Activated T-cell treated with anti-CD3 and anti-CD28 coated beads for 48 hours (primary cell): ENCODE data around the gene FBN2.
"Not testable (repeated sequence)": the region's sequence is repeated elsewhere in the genome, so short reads cannot be mapped to it uniquely, and the experiment has no call there.

Source experiments
- DNase-seq: peaks from one replicate; pipeline ENCODE4 v3.0.0-alpha.2; 2020; ENCODE audit warnings: low read depth

The FBN2 gene

GRCh38 chr5:128534726-128535125 lies 3.3 kb downstream of the FBN2 start:
- DNase-seq, result no peak

DNA sequence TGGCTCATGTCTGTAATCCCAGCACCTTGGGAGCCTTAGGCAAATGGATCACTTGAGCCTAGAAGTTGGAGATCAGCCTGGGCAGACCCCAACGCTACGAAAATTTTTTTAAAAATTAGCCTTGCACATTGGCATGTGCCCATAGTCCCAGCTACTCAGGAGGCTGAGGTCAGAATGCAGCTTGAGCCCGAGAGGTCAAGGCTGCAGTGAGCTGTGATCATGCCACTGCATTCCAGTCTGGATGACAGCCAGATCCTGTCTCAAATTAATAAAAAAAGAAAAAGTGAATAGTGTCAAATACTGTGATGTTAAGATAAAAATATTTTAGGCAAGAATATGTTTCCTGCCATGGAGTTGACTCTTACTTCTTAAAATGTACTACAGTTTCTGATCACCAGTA lies 5.3 kb downstream of the FBN2 start:
- no peak for DNase-seq

GRCh38 chr5:128532127-128532526 lies 5.9 kb downstream of the FBN2 start:
- DNase-seq, result no peak

- no peak for DNase-seq
Observed at GRCh38 chr5:128528637-128529255, 9.3 kb downstream of the FBN2 start.

GRCh38 chr5:128528126-128528525 lies 9.9 kb downstream of the FBN2 start:
- no peak for DNase-seq

- no peak for DNase-seq
Observed at GRCh38 chr5:128527077-128527476, 11.0 kb downstream of the FBN2 start.

DNA sequence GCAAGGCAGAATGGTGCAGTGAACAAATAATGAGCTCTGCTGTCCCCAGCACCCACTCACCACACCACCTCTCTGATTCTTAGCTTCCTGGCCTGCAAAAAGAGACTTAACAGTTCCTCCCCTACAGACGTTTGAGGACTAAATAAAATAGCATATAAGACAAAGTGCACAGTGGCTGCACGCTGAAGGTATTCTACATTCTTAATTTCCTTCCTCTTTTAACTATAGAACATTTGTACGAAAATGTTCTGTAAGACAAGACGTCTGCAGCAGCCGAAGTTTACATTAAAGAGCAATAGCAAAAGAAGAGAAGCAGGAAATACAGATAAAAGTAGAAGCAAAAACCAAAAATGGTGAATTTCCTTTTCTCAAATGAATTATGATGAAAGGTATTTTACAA lies 15.7 kb downstream of the FBN2 start:
- DNase-seq, result no peak

- DNase-seq, result no peak
Observed at GRCh38 chr5:128519827-128520226, 18.2 kb downstream of the FBN2 start.

GRCh38 chr5:128516978-128517377 lies 21.1 kb downstream of the FBN2 start:
- no peak for DNase-seq

- DNase-seq, result no peak
Observed at GRCh38 chr5:128513806-128514205, 24.2 kb downstream of the FBN2 start.

GRCh38 chr5:128512894-128513293 lies 25.2 kb downstream of the FBN2 start:
- no peak for DNase-seq

- no peak for DNase-seq
Observed at GRCh38 chr5:128506643-128507042, 31.4 kb downstream of the FBN2 start.

- not testable (repeated sequence) for DNase-seq
Observed at GRCh38 chr5:128503727-128504126, 34.3 kb downstream of the FBN2 start.

- DNase-seq, result no peak
Observed at GRCh38 chr5:128498844-128499455, 39.1 kb downstream of the FBN2 start.

- no peak for DNase-seq
Observed at GRCh38 chr5:128494516-128494915, 43.5 kb downstream of the FBN2 start.

- DNase-seq, result no peak
Observed at GRCh38 chr5:128493657-128494329, 44.3 kb downstream of the FBN2 start.

DNA sequence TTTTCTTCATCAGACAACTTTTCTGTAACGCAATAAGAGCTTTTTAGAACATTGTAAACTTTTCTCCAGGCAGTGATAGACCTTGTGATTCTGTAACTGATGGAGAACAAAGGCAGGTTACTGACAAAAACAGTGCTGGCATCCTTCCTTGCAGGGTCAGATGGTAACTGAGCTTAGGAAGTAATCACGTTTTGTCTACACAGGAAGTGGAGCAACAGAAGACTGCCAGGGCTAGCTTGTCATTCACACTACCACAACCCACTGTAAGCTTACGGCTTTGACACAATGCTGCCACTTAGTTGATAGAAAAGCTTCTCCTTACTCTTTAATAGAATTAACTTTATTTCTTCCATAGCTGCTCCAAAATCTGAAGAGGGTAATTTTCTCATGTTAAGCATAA lies 46.8 kb downstream of the FBN2 start:
- no peak for DNase-seq

DNA sequence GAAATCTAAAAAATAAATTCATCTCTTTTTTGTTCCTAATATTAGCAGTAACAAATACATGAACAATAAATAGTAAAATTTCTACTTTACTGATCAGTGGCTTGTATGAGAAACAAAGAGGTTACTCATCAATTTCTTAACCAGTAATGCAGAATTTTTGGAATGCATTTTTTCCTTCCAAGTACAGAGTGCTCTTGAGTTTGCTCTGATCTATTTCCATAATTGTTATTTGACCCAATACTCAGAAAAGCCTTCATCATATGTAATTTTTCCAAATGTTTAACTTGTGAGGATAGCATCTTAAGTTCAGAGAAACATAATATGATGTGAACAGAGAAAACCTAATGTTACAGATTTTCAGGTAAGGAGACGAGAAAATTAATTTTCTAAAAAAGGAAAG lies 47.3 kb downstream of the FBN2 start:
- DNase-seq, result no peak

GRCh38 chr5:128487041-128487440 lies 51.0 kb downstream of the FBN2 start:
- no peak for DNase-seq

DNA sequence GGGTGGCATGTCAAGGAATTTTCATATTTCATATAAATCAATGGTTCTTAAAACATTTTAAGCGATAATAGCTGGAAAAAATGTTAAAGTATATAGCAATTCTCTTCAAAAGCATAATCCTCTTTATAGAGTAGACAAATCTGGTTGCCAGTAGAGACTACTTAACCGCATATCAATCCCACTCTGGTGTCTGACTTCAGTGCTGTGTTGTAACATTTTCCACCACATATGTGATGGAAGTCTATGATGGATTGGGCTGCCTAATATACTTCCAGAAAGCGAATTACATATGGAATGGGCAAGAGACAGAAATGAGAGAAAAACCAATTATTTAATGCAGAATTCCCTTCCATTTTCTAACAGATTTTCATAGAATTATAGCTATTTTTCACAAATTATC lies 54.3 kb downstream of the FBN2 start:
- DNase-seq, result no peak

DNA sequence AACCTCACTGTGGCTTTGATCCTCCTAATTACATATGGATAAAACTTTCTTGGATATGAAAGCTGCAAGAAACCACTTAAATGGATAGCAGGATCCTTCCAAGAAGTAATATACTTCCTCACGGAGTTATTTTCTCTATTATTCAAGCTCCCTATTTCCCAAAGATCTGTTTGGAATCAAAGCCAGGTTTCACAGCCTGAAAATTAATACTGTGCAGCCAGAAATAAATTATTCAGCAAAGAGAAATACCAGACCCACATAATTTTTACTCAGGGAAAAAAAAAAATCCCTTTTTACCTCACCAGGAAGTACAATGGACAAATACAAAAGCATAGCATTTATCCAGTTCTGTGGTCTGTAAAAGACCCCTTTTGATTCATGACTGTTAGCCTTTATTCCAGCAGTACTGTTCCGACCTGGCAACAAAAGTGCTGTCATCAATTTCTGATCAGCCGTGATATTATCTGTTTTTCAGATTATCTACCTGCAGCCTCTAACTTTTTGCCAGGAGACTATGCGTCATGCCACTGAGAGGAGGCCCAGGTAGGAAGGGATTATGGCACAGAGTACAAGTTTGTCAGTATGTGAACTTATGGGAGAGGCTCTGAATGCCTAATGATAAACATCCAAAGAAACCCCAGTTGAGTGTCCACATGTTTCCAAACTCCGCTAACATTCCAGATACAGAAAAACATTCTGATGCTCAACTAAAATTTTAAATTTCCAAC lies 57.0 kb downstream of the FBN2 start:
- DNase-seq, result no peak

GRCh38 chr5:128480158-128480557 lies 57.9 kb downstream of the FBN2 start:
- DNase-seq, result no peak
